Neural crest cell (in vitro differentiated cells): ENCODE measurements around the gene CHD6. TPM values are rescaled to one million over a fixed set of nuclear protein-coding genes. Genes with fewer than 3 reads are reported as not detected.

Source experiments
- DNase-seq: peaks from one replicate; pipeline ENCODE4 v3.0.0; 2021; ENCODE audit warnings: low read depth, mixed read lengths, low spot score
- H3K27ac Mint-ChIP-seq: one replicate; pipeline ENCODE4 v1.8.0; 2021; ENCODE audit warnings: mild to moderate bottlenecking, mixed read lengths; ENCODE audit not compliant: unreplicated experiment
- H3K27me3 Mint-ChIP-seq: 2 replicates; pipeline ENCODE4 v1.8.0; 2021; ENCODE audit warnings: low read depth, mild to moderate bottlenecking, mixed read lengths
- H3K36me3 Mint-ChIP-seq: 2 replicates; pipeline ENCODE4 v1.8.0; 2021; ENCODE audit warnings: low read depth, mild to moderate bottlenecking, mixed read lengths
- H3K4me1 Mint-ChIP-seq: 2 replicates; pipeline ENCODE4 v1.8.0; 2021; ENCODE audit warnings: mixed read lengths
- H3K4me3 Mint-ChIP-seq: one replicate; pipeline ENCODE4 v1.8.0; 2021; ENCODE audit warnings: mild to moderate bottlenecking, mixed read lengths
- H3K9me3 Mint-ChIP-seq: 2 replicates; pipeline ENCODE4 v1.8.0; 2021; ENCODE audit warnings: mixed read lengths
- CTCF ChIP-seq: fragments of 200-600 bp; sonication (generic); conservative IDR thresholded peaks from 2 replicates; pipeline ENCODE4 v1.5.0; 2021; ENCODE audit warnings: antibody characterized with exemption, mild to moderate bottlenecking
- total RNA-seq: library from RNA; stranded (reverse); gene quantifications from 2 replicates; pipeline ENCODE4 v1.2.1, GENCODE V29; 2021

Gene CHD6
- total RNA-seq, 1 donor from 2014 or later, result 51.2 TPM

GRCh38 chr20:41480054-41480770, 138.0 kb downstream of the CHD6 start:
- Mint-ChIP-seq H3K9me3 (no peaks in the 10 kb centered on the region), H3K4me3 (no peak overlapping the region), H3K36me3 (peaks cover 27% of the 10 kb centered on the region), H3K27ac (no peak overlapping the region), H3K27me3 (no peaks in the 10 kb centered on the region), H3K4me1 (peaks cover 16% of the 10 kb centered on the region)
- no peak for DNase-seq
- no peak for TF ChIP-seq CTCF

- TF ChIP-seq CTCF, result no peak
- H3K9me3 Mint-ChIP-seq, result no peaks in the 10 kb centered on the region
- no peak for DNase-seq
- H3K4me3 Mint-ChIP-seq, result no peak overlapping the region
- peaks cover 26% of the 10 kb centered on the region for H3K36me3 Mint-ChIP-seq
- peaks cover 23% of the 10 kb centered on the region for H3K4me1 Mint-ChIP-seq
- H3K27me3 Mint-ChIP-seq, result no peaks in the 10 kb centered on the region
- H3K27ac Mint-ChIP-seq, result no peak overlapping the region
Measured at GRCh38 chr20:41479113-41479512, 139.1 kb downstream of the CHD6 start.

GRCh38 chr20:41478026-41478425, 140.2 kb downstream of the CHD6 start:
- no peak overlapping the region for H3K4me3 Mint-ChIP-seq
- no peaks in the 10 kb centered on the region for H3K27me3 Mint-ChIP-seq
- TF ChIP-seq CTCF, result no peak
- peaks cover 24% of the 10 kb centered on the region for H3K4me1 Mint-ChIP-seq
- peaks cover 28% of the 10 kb centered on the region for H3K36me3 Mint-ChIP-seq
- no peaks in the 10 kb centered on the region for H3K9me3 Mint-ChIP-seq
- no peak overlapping the region for H3K27ac Mint-ChIP-seq
- no peak for DNase-seq

- no peaks in the 10 kb centered on the region for H3K27me3 Mint-ChIP-seq
- no peak for TF ChIP-seq CTCF
- peaks cover 24% of the 10 kb centered on the region for H3K4me1 Mint-ChIP-seq
- DNase-seq, result no peak
- H3K27ac Mint-ChIP-seq, result peak overlapping the region; percentile 81
- no peak overlapping the region for H3K4me3 Mint-ChIP-seq
- H3K9me3 Mint-ChIP-seq, result no peaks in the 10 kb centered on the region
- H3K36me3 Mint-ChIP-seq, result peaks cover 28% of the 10 kb centered on the region
Measured at GRCh38 chr20:41476446-41476845, 141.7 kb downstream of the CHD6 start.

GRCh38 chr20:41476013-41476441, 142.2 kb downstream of the CHD6 start:
- peaks cover 24% of the 10 kb centered on the region for H3K4me1 Mint-ChIP-seq
- no peaks in the 10 kb centered on the region for H3K27me3 Mint-ChIP-seq
- DNase-seq, result no peak
- H3K36me3 Mint-ChIP-seq, result peaks cover 28% of the 10 kb centered on the region
- no peak for TF ChIP-seq CTCF
- H3K9me3 Mint-ChIP-seq, result no peaks in the 10 kb centered on the region
- H3K27ac Mint-ChIP-seq, result peak overlapping the region; percentile 81
- no peak overlapping the region for H3K4me3 Mint-ChIP-seq
